Lung microvascular endothelial cell (primary cell): ENCODE measurements around the gene CUL3. TPM values are rescaled to one million over a fixed set of nuclear protein-coding genes. Genes with fewer than 3 reads are reported as not detected.

Experiments
- DNase-seq, 2 donors: peaks; one replicate each; pipeline versions ENCODE4 v3.0.0 to v3.0.0-alpha.2; 2010; ENCODE audit warnings: low read depth in 2 of 2
- total RNA-seq: library from RNA; depleted of rRNA; stranded (reverse); fragments of >200 nt; gene quantifications from 2 replicates; pipeline ENCODE4 v1.2.1, GENCODE V29; 2014

Gene CUL3
- total RNA-seq, 1 donor from 2014 or later, result 37.3 TPM

DNA sequence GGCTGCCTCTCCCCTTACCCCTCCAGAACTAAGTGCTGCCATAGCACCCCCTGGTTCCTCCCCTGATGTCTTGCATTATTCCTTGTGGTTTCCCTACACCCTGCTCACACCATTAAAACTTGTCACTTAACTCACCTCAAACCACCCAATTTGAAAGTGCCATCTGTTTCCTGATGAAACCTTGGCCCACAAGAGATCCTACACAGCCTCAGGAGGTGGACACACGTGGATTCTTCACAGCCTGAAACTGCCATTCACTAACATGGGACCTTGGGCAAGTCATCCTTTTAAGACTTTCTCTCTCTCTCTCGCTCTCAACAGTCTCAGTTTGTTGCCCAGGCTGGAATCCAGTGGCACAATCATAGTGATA, 155.7 kb downstream of the CUL3 start:
- DNase-seq, result no peak

- peak in 1 of 2 donors; percentile 38 for DNase-seq
Measured at GRCh38 chr2:224428787-224429440, 156.2 kb downstream of the CUL3 start.

DNA sequence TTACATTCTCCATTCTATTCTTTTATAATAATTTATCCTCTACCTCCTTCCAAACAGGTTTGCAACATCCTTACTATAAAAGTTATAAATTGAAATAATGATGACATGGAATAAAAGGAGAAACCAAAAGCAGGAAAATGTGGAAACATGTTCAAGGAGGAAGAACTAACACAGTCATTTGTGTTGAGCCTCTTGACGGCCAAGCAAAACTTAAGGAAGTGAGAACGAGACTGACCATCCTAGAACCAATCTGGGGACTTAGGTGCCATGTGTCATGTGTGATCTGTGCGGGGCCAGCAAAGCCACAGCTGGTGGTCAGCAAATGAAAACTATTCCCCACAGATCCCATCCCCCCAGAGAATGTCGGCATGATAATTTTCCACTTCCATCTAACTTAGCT, 157.7 kb downstream of the CUL3 start:
- peak in 1 of 2 donors; percentile 38 for DNase-seq

DNA sequence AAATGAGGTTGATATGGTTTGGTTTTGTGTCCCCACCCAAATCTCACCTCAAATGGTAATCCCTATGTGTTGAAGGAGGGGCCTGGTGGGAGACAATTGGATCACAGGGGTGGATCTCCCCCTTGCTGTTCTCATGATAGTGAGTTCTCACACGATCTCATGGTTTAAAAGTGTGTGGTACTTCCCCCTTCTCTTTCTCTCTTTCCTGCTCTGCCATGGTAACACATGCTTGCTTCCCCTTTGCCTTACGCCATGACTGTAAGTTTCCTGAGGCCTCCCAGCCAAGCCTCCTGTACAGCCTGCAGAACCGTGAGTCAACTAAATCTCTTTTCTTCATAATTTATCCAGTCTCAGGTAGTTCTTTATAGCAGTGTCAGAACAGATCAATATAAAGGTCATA, 158.5 kb downstream of the CUL3 start:
- no peak for DNase-seq

DNA sequence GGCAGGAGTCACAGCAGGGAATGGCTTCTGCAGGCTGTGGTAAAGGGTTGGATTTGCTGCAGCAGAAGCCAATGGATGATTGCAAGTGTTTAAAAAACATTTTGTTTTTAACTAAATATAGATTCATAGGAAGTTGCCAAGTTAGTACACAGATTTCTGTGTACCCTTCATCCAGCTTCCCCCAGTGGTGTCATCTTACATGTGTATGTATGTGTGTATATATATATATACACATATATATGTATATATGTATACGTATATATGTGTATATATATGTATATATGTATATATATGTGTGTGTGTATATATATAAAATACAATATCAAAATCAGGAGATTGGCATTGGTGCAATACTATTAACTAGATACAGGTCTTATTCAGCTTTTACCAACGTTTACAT, 164.1 kb downstream of the CUL3 start:
- no peak for DNase-seq

Other genes with a start within 250 kb of the CUL3 start
- gene FAM124B, start 183.3 kb downstream of the CUL3 start, total RNA-seq, result 13.3 and 64.9 TPM in 2 replicates
- not detected in 2 replicates for gene CCDC195, start 131.0 kb upstream of the CUL3 start, total RNA-seq